Dendritic cell treated with granulocyte-macrophage colony-stimulating factor and Interleukin-4, amounts not matched to agents 40 ng/mL and 50 ng/mL, for 4 days (primary cell): ENCODE data around the gene EHD4.

Experiments
- H3K27ac Mint-ChIP-seq: one replicate; pipeline ENCODE4 v1.8.0; 2022; ENCODE audit warnings: mild to moderate bottlenecking, mixed read lengths
- H3K27me3 Mint-ChIP-seq: one replicate; pipeline ENCODE4 v1.8.0; 2022; ENCODE audit warnings: mild to moderate bottlenecking, mixed read lengths
- H3K36me3 Mint-ChIP-seq: one replicate; pipeline ENCODE4 v1.8.0; 2022; ENCODE audit warnings: low read depth, mixed read lengths
- H3K4me1 Mint-ChIP-seq: one replicate; pipeline ENCODE4 v1.8.0; 2022; ENCODE audit warnings: low read depth, mixed read lengths
- H3K4me3 Mint-ChIP-seq: one replicate; pipeline ENCODE4 v1.8.0; 2022; ENCODE audit warnings: mild to moderate bottlenecking, moderate library complexity, mixed read lengths
- H3K9me3 Mint-ChIP-seq: one replicate; pipeline ENCODE4 v1.8.0; 2022; ENCODE audit warnings: mixed read lengths
- intact Hi-C: fragments of 100-400 bp; cut with micrococcal nuclease; formaldehyde crosslinking; loops from one replicate; pipeline ENCODE4 v1.15.0; 2022

Gene EHD4

DNA sequence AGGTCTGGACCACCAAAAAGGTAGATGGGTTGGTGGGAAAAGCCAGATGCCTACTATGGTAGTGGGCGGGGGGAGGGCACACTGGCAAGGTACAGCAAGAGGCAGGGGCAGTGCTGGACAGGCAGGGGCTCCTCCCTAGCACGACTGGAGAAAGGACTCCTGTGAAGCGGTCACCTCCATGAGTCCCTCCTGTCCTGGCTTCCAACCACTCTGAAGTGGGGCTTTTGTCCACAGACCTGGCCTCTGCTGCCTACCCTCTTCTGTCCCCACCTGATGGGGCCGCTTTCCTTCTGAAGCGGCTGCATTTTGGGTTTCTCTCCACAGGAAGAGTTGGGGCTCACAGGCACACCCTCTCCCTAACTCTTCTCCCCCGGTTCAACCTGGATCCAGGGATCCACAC is 75.8 kb downstream of the EHD4 start:
- peaks cover 32% of the 10 kb centered on the region for H3K4me1 Mint-ChIP-seq
- no peaks in the 10 kb centered on the region for H3K9me3 Mint-ChIP-seq
- peaks cover 2% of the 10 kb centered on the region for H3K27me3 Mint-ChIP-seq
- no peak overlapping the region for H3K4me3 Mint-ChIP-seq
- intact Hi-C loops, result no loop called here
- H3K27ac Mint-ChIP-seq, result peak overlapping the region; percentile 83
- H3K36me3 Mint-ChIP-seq, result peaks cover 64% of the 10 kb centered on the region

DNA sequence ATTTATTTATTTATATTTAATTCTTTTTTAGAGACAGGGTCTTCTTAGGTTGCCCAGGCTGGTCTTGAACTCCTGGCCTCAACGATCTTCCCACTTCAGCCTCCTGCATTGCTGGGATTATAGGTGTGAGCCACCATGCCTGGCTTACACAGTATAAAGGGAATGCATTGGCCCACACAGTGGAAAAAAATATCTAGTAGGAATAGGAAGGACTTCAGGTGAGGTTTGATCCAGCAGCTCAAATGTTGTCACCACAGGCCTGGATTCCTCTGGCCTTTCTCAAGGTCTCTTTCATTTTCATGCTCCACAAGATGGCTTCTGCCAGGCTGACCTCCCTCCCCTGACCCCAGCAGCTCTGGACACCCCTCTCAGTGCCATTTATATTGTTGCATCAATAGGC is 76.4 kb downstream of the EHD4 start:
- Mint-ChIP-seq H3K27ac (peak overlapping the region; percentile 83), H3K4me1 (peaks cover 32% of the 10 kb centered on the region), H3K4me3 (no peak overlapping the region), H3K9me3 (no peaks in the 10 kb centered on the region), H3K36me3 (peaks cover 57% of the 10 kb centered on the region), H3K27me3 (peaks cover 2% of the 10 kb centered on the region)
- intact Hi-C loops, result no loop called here

DNA sequence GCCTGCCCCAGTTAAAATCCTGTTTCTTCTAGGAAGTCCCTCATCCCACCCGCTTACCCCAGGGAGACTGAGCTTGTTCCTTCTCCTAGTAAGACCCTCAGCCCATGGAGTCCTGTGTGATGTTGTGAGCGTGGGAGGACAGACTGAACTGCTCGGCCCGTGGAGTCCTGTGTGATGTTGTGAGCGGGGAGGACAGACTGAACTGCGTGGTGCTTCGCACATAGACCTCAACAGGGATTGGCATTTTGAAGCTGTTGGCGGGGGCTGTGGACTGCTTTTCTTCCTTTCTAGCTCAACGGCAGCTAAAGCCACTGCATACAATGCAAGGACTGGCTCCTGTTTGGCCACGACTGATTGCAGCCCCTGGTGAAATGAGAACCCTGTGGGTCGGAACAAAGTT is 76.9 kb downstream of the EHD4 start:
- Mint-ChIP-seq H3K4me3 (no peak overlapping the region), H3K27me3 (peaks cover 2% of the 10 kb centered on the region), H3K27ac (peak overlapping the region; percentile 83), H3K9me3 (no peaks in the 10 kb centered on the region), H3K36me3 (peaks cover 53% of the 10 kb centered on the region), H3K4me1 (peaks cover 32% of the 10 kb centered on the region)
- intact Hi-C loops, result no loop called here

DNA sequence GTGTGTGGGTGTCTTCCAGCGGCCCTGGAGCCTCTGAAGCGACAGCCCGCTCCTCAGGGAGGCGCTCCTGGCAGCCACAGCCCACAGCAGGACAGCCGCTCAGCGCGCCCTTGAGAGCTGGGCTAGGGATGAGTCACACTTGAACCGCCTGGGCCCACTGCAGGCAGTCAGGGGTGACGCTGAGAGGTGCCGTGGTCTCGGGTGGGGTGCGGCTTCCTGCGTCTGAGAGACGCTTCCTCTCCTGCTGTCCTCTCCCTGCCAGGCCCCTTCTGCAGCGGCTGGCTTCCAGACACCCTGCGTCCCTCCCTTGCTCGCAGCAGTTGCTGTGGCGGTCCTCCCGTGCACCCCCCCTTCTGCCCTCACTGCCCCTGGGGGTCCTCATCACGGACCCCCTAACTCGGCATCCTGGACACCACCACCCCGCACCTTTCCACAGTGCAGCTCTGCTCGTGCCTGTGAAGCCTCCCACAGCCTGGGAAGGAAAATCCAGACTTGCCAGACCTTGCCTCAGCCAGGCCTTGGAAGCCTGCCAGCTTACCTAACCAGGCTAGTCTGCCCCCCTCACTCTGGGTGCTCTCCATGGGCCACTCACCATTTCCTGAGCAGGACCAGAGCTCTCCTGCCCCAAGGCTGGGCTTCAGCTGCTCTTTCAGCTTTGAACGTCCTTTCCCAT is 77.4 kb downstream of the EHD4 start:
- Mint-ChIP-seq H3K4me1 (peaks cover 32% of the 10 kb centered on the region), H3K27me3 (peaks cover 2% of the 10 kb centered on the region), H3K36me3 (peaks cover 47% of the 10 kb centered on the region), H3K9me3 (no peaks in the 10 kb centered on the region), H3K27ac (peak overlapping the region; percentile 83), H3K4me3 (peak overlapping the region; percentile 51)
- intact Hi-C loops, result no loop called here

DNA sequence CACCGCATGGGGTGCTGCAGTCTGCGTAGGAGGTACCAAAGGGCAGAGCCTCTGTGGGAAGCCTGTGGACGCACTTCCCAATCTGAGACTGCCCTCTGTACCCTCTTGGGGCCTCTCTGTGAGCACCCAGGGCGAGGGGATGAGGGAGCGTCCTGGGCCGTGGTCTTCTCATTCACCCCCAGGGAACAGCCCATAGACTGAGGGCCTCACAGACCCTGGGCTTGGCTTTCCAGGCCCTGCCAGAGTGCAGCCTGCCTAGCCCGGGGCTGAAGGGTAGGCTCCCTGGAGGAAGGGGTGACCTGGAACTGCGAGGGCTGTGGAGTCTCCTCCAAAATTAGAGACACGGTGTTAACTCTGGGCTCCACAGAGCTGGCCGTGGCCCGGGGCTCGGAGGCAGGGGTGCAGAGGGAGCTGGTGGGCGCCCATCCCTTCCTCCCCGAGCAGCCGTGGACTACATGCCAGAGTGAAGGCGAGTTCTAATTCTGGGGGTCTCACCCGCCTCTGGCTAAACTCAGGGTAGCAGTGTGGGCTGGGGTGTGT is 78.0 kb downstream of the EHD4 start:
- Mint-ChIP-seq H3K9me3 (no peaks in the 10 kb centered on the region), H3K27me3 (peaks cover 2% of the 10 kb centered on the region), H3K4me1 (peaks cover 34% of the 10 kb centered on the region), H3K27ac (peak overlapping the region; percentile 83), H3K36me3 (peaks cover 41% of the 10 kb centered on the region), H3K4me3 (peak overlapping the region; percentile 51)
- intact Hi-C loops, result no loop called here

DNA sequence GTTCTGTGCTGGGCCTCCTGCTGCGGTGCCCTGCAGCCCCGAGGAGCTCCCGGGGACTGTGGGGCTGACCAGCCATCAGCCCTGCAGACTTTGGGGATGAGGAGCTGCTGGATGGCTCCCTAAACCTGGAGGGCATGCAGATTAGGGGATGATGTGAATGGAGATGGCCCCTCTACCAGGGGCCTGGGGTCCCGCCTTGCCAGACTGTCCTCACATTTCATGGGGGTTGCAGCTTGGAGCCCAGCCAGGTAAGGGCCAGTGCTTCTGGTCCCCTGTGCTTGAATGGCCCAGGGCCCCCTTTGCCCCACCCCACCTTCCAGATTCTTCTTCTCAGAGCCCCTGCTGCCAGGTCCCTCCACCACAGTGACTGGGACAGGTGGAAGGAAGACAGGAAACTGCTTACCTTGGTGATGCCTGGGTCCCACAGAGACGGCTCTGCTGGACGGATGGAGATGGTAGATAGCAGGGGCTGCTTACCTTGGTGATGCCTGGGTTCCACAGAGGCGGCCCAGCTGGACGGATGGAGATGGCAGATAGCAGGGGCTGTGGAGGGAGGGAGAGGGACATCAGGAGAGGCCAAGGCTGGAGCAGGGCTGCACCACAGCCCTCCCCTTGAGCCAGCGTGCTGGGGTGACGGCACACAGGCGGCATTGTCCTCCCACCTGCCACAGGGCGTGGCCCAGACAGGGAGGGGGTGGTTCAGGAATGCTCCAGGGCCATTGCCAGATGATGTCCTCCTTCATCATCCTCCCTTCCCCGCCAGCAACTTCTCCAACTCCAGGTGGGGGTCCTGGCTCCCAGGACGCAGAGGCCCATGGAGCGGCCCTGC is 78.7 kb downstream of the EHD4 start, which contains the start of gene SPTBN5:
TSS of gene SPTBN5 (minus strand) at position 632 of the 829 bp plus-strand sequence. CDS start at position 76, 556 bp downstream.
- peaks cover 41% of the 10 kb centered on the region for H3K4me1 Mint-ChIP-seq
- intact Hi-C loops, result no loop called here
- H3K27me3 Mint-ChIP-seq, result peaks cover 2% of the 10 kb centered on the region
- H3K9me3 Mint-ChIP-seq, result no peaks in the 10 kb centered on the region
- peak within 1 kb of the TSS; percentile 83 for H3K27ac Mint-ChIP-seq
- peaks cover 34% of the 10 kb centered on the region for H3K36me3 Mint-ChIP-seq
- peak within 1 kb of the TSS; percentile 51 for H3K4me3 Mint-ChIP-seq

DNA sequence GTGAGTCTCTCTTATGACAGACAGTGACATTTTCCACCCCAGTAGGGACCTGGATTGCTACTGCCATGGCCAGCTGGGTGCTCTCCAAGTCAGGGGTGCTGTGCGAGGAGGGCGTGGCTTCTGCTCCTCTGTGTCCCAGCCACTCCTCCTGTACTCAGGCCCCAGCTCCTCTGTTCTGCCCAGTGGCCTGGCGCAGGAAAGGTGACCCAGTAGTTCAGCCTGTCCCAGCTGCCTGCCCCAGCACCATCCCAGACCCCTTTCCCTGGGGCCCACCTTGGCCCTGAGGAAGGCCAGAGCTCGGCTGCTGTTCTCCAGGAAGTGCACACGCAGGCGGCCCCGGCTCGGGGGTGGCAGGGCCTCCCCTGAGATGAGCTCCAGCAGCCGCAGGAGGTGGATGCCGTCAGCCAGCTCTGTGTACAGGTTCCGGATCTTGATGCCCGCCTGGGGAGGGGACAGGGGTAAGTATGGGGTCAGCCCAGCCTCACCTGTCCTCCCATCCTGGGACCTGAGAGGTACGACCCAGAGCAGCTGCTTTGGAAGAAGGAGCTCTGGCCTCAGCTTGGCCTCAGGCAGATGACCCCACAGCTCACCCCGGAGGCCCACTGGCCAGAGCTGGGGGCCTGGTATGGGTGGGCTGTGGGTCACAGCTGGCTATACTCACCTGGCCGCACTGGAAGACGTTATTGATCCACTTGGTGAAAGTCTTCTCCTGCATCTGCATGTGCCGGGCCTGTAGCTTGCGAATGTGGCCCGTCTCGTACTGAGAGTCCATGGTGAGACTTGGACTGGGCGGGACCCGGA is 79.5 kb downstream of the EHD4 start:
- peaks cover 2% of the 10 kb centered on the region for H3K27me3 Mint-ChIP-seq
- H3K36me3 Mint-ChIP-seq, result peaks cover 26% of the 10 kb centered on the region
- intact Hi-C loops, result no loop called here
- no peak overlapping the region for H3K4me3 Mint-ChIP-seq
- peaks cover 44% of the 10 kb centered on the region for H3K4me1 Mint-ChIP-seq
- H3K27ac Mint-ChIP-seq, result peak overlapping the region; percentile 10
- H3K9me3 Mint-ChIP-seq, result no peaks in the 10 kb centered on the region

DNA sequence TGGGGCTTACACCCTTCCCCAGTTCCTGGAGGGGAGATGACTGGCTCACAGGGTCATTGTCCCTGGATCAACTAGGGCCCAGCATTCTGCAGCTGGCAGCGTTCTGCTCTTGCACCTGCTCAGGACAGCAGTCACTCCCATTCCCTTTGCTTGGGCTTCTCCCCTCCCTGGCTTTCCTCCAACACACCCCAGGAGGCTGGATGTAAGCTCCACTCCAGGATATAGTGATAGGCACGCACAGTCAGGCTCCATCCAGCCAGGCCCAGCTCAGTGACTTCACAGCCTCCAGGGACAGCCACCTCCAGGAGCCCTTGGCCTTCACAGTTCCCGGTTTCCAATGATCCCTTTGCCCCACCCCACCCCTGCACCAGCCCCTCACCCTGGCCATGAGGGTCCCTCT is 80.4 kb downstream of the EHD4 start:
- H3K9me3 Mint-ChIP-seq, result no peaks in the 10 kb centered on the region
- H3K27me3 Mint-ChIP-seq, result peaks cover 2% of the 10 kb centered on the region
- H3K4me1 Mint-ChIP-seq, result peaks cover 44% of the 10 kb centered on the region
- H3K27ac Mint-ChIP-seq, result peak overlapping the region; percentile 10
- intact Hi-C loops, result no loop called here
- no peak overlapping the region for H3K4me3 Mint-ChIP-seq
- H3K36me3 Mint-ChIP-seq, result peaks cover 25% of the 10 kb centered on the region

DNA sequence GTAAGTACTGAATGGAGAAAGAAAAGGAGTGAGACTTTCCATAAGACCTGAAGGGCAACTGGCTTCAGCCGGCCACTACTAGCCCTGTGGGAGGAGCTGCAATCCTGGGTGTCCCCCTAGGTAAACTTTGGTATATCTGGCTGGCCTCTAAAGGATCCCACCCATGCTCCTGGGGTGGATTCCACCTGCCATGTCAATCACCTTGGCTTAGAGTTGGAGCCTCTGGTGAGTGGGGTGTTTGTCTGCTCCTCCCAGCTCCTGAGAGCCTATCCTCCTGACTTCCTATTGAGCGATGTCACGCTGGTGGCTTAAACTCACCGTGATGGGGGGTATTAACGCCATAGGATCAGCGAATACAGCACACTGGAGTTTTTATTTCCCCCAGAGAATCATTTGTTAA is 81.1 kb downstream of the EHD4 start:
- no peak overlapping the region for H3K4me3 Mint-ChIP-seq
- no peak overlapping the region for H3K27ac Mint-ChIP-seq
- peaks cover 2% of the 10 kb centered on the region for H3K27me3 Mint-ChIP-seq
- no peaks in the 10 kb centered on the region for H3K9me3 Mint-ChIP-seq
- peaks cover 44% of the 10 kb centered on the region for H3K4me1 Mint-ChIP-seq
- peaks cover 25% of the 10 kb centered on the region for H3K36me3 Mint-ChIP-seq
- intact Hi-C loops, result no loop called here

DNA sequence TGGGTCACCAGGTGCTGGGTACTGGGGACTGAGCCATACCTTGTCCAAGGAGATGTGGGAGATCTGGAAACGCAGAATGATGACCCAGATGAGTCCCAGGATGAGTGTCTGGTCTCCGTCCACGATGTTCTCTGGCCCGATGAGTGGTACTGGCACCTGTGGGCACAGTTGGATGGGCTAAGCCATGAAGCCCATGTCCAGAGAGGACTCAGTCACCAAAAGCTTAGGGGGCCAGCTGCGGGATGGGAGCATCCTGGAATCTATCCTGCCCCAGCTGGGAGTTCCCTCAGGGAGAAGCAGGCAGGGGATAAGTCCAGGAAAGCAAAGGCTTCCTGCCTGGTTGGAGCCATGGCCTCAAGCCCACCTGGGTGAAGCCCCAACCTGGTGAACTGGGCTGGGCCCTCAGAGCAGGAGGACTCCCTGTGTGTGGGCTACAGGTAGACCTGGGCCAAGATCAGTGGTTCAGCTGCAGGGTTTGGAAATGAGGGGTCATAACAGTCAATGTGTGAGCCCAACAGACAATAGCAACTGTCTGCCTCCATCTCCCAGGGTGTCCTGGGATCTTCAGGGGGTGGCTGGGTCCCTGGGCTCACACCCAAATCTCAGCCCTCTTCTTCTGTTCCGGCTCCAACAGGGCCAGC is 82.2 kb downstream of the EHD4 start:
- Mint-ChIP-seq H3K4me1 (peaks cover 39% of the 10 kb centered on the region), H3K27me3 (peaks cover 2% of the 10 kb centered on the region), H3K36me3 (peaks cover 26% of the 10 kb centered on the region), H3K27ac (peak overlapping the region; percentile 9), H3K4me3 (no peak overlapping the region), H3K9me3 (no peaks in the 10 kb centered on the region)
- intact Hi-C loops, result no loop called here

DNA sequence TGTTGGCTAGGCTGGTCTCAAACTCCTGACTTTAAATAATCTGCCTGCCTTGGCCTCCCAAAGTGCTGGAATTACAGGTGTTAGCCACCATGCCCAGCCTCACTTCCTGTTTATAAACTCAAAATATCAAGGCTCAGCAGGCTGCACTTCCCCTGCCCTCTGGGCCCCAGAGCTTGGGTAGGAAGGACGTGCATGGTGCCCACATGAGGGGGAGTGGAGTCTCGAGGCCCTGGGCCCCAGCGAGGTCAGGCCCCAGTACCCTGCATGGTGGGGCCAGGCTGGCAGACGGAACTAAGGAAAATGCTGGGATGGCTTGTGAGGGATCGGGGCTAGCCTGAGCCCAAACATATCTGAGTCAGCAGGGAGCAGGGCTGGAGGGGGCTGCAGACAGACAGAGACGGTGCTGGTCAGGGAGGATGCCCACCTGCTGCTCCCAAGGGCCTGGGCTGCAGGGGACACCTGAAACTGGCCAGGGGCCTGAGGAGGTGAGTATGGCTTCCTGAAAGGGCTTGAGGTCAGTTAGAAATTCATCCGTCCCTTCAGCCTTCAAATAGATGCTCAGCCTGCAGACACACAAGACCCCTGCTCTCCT is 83.6 kb downstream of the EHD4 start:
- Mint-ChIP-seq H3K27me3 (peaks cover 2% of the 10 kb centered on the region), H3K27ac (no peak overlapping the region), H3K4me1 (peaks cover 25% of the 10 kb centered on the region), H3K4me3 (no peak overlapping the region), H3K9me3 (no peaks in the 10 kb centered on the region), H3K36me3 (peaks cover 25% of the 10 kb centered on the region)
- intact Hi-C loops, result no loop called here

DNA sequence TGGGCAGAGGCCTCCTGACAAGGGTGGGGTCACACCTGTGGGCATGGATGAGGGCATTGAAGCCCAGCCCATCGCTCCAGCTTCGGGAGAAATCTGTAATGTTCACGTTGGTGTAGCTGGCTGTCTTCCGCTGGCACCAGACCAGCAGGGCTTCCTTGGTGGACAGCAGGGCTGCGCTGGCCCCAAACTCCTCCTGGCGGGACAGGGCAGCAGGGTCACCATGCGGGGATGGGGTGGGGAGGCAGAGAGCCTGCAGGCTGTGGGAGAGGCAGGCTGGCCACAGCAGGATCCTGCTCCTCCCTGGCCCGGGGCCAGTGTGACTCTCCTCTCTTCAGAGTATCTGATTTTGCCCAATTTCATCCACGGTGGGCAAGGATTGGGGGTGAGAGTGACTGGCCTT is 84.5 kb downstream of the EHD4 start:
- peaks cover 6% of the 10 kb centered on the region for H3K27me3 Mint-ChIP-seq
- H3K27ac Mint-ChIP-seq, result no peak overlapping the region
- peaks cover 25% of the 10 kb centered on the region for H3K4me1 Mint-ChIP-seq
- intact Hi-C loops, result no loop called here
- H3K4me3 Mint-ChIP-seq, result no peak overlapping the region
- H3K36me3 Mint-ChIP-seq, result peaks cover 25% of the 10 kb centered on the region
- no peaks in the 10 kb centered on the region for H3K9me3 Mint-ChIP-seq

DNA sequence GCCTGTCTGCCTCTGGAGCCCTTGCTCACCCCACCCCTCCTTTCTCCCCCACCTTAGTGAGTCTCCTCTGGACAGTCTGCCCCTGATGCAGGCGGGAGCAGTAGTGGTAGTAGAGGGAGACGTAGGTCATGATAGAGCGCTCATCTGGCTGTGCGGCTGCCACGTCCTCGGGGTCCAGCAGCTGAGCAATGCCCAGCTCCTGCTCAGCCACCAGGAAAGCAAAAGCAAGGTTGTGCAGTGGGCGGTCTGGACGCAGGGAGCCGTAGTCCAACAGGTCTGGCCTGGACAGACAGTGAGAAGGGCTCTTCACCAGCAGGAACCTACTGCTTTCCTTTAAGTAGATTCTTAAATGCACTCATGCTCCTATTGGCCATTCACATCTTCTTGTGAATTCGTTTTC is 85.2 kb downstream of the EHD4 start:
- intact Hi-C loops, result no loop called here
- Mint-ChIP-seq H3K27me3 (peaks cover 11% of the 10 kb centered on the region), H3K9me3 (no peaks in the 10 kb centered on the region), H3K36me3 (peaks cover 25% of the 10 kb centered on the region), H3K4me3 (no peak overlapping the region), H3K27ac (no peak overlapping the region), H3K4me1 (peaks cover 26% of the 10 kb centered on the region)
